Fibroblast of the aortic adventitia (primary cell): ENCODE results near the gene RPAP2. TPM values are rescaled to one million over a fixed set of nuclear protein-coding genes. Genes with fewer than 3 reads are reported as not detected.
"Not testable (repeated sequence)": the region's sequence is repeated elsewhere in the genome, so short reads cannot be mapped to it uniquely, and the experiment has no call there.

Experiments
- DNase-seq: peaks from one replicate; pipeline ENCODE4 v3.0.0-alpha.2; 2010; ENCODE audit warnings: low read depth
- H3K4me3 ChIP-seq: 2 replicates; pipeline ENCODE4 v1.5.1; 2011; ENCODE audit warnings: low read depth, mild to moderate bottlenecking, control low read depth, low read length, moderate library complexity
- CTCF ChIP-seq: IDR thresholded peaks from 2 replicates; pipeline ENCODE4 v1.5.1; 2011; ENCODE audit warnings: mild to moderate bottlenecking, low read length, control low read depth, inconsistent platforms; ENCODE audit not compliant: insufficient read depth
- total RNA-seq: library from RNA; depleted of rRNA; stranded (reverse); fragments of >200 nt; gene quantifications from 2 replicates; pipeline ENCODE4 v1.2.3, GENCODE V29; 2012; ENCODE audit warnings: low replicate concordance

The RPAP2 gene
- total RNA-seq: 4.4 and 16.1 TPM in 2 replicates

DNA sequence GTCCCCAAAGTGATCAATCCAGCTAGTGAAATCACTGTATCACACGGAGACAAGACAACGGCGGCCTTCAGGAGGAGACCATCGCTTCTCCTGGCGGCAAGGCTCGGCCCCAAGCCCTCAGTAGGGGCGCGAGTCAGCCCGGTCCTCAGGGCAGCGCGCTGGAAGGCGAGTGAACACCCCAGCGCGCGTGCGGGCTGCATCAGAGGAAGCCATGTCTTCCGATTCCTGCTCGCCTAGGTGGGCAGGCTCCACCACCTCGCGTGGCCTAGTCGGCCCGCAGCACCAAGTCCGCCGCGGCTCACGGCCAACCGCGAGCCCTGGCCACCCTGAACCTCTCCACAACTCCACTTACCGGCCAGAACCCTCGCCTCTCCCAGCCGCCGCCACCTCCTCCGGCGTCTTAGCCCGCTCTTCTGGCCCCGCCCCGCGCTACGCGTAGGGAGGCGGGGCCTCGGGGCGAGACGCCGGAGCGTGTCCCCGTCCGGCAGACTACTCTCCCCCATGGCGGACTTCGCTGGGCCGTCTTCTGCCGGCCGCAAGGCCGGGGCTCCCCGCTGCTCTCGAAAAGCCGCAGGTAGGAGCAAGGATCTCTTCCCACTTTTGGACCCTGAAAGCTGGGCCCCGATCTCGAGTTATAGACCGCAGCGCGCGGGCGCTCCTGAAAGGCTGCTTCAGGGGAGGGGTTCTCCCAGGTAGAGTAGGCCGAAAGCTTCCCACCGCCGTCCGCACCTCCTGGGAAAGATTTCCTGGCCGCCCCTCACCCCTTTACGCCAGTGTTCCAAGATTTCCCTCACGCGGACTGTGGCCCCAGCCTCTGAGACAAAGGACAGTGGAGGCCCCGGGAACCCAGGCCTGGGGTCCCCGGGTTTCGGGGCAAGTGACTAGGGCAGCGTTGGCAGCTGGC lies at the start of gene RPAP2, which contains the start of gene GLMN:
Gene RPAP2, plus strand, starts transcription at position 487 of the 904 bp plus-strand sequence. Its CDS starts 15 bp downstream, at position 502.
Gene GLMN, minus strand, starts transcription at position 415 of the 904 bp plus-strand sequence. CDS start 988 bp downstream, outside the sequence.
- TF ChIP-seq CTCF: peak; percentile 33
- H3K4me3 ChIP-seq: peak within 1 kb of the TSS; percentile 74
- DNase-seq: peak; percentile 77

GRCh38 chr1:92254714-92255113 lies 44.1 kb upstream of the RPAP2 start:
- H3K4me3 ChIP-seq, DNase-seq: not testable (repeated sequence)

GRCh38 chr1:92259350-92259749 lies 39.5 kb upstream of the RPAP2 start:
- DNase-seq: peak; percentile 18
- H3K4me3 ChIP-seq: no peak overlapping the region
- no peak for TF ChIP-seq CTCF

DNA sequence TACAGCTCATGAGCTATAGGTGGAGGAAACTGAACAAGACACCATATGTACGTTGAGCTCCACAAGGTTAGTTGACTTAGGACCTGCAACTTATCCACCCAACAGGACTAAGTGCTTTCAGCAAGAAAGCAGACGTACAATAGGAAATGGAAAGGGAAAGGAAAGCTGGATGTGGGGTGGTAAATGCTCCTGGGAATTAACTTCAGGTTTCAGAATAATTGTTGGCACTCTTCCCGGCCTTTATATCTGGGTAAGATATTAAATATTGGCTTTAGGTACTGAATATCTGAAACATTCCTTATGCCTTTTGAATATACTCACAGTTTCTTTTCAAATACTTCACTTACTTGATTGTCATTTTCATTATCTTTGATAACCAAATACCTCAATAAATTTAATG lies 36.3 kb upstream of the RPAP2 start:
- H3K4me3 ChIP-seq: no peak overlapping the region
- peak; percentile 57 for DNase-seq
- TF ChIP-seq CTCF: no peak

DNA sequence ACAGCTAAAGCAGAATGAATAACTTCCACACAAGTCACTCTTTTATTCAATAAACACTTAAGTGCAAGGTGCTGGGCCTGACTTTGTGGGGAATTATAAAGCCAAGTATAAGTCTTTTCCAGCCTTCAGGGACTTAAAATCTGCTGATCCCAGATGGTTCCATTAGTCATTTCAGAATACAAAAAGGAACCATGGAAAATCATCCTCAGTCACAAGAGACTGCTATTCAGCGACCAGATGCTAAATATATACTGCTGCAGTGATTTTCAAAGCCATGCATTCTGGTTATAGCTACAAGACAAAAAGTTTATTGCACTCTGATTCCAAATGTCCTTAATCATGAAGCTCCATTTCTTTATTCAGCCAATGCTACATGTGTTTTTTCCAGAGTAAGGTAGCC lies 25.8 kb upstream of the RPAP2 start:
- DNase-seq: no peak
- H3K4me3 ChIP-seq: no peak overlapping the region
- no peak for TF ChIP-seq CTCF

DNA sequence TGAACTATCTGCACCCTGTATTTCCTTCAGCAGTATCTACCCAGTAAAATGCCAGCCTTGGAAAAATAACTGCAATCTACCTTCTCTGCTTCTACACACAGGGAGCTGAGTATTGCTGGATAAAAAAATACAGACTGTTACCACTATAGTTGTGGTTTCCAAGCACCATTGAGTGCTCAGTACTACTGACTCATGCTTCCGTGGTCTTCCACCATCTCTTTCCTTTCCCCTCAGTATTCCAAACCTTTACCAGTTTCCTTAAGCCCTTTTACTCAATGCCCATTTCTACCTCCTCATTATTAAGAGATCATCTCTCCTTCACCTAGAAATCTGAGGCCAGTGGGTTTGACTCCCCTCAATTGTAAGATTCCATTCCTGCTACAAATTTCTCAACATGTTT lies 23.9 kb upstream of the RPAP2 start:
- TF ChIP-seq CTCF: no peak
- DNase-seq: no peak
- no peak overlapping the region for H3K4me3 ChIP-seq

DNA sequence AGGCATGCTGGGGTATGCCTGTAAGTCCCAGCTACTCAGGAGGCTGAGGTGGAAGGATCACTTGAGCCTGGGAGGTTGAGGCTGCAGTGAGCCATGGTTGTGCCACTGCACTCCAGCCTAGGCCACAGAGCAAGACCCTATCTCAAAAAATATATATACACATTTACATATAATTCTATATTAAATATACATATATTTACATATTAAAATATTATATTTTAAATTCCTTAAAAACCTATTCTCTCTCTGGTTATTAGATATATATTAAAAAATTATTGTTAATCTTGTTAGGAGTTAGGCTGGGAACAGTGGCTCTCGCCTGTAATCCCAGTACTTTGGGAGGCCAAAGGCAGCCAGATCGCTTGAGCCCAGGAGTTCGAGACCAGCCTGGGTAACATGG lies 22.8 kb upstream of the RPAP2 start:
- TF ChIP-seq CTCF: no peak
- no peak for DNase-seq
- H3K4me3 ChIP-seq: no peak overlapping the region
